Body of pancreas (tissue), 4 donors: ENCODE data around the gene UBR4.

Source experiments
- CTCF ChIP-seq, 7 experiments: fragments of 450-650 bp in 4 of 7; fragments of 200-600 bp in 3 of 7; sonication (generic) in 3 of 7; IDR thresholded peaks; one replicate each; pipeline ENCODE4 v1.5.1; 2016 to 2019; ENCODE audit warnings: antibody characterized with exemption in 7 of 7
- POLR2A ChIP-seq, 3 donors: fragments of 450-650 bp; IDR thresholded peaks; one replicate each; pipeline ENCODE4 v1.6.1; 2016; ENCODE audit warnings: antibody characterized with exemption in 3 of 3, mild to moderate bottlenecking in 2 of 3

- TF ChIP-seq CTCF (IDR thresholded peaks at IDR 0.05) (no peak), POLR2A (IDR thresholded peaks at IDR 0.05) (no peak)
Observed at GRCh38 chr1:19220991-19221390, 10.9 kb upstream of the UBR4 start.
